HCT116 (cell line): Measurements from ENCODE around the gene LHPP.

Experiments used
- CTCF ChIP-seq, 3 experiments: fragments of 200-600 bp in 1 of 3; sonication (generic) in 1 of 3; IDR thresholded peaks in 2 of 3; conservative IDR thresholded peaks in 1 of 3; 2 replicates each; pipeline ENCODE4 v1.5.1; 2012 to 2017; ENCODE audit warnings: low read depth in 2 of 3, low read length in 2 of 3, antibody characterized with exemption in 1 of 3, borderline replicate concordance in 1 of 3, control low read depth in 1 of 3, mild to moderate bottlenecking in 1 of 3, mixed read lengths in 1 of 3, mixed run types in 1 of 3, moderate library complexity in 1 of 3; ENCODE audit not compliant: insufficient read depth in 1 of 3
- SIN3A ChIP-seq: IDR thresholded peaks from 2 replicates; pipeline ENCODE4 v1.6.1; 2012; ENCODE audit warnings: low read depth
- ZNF274 ChIP-seq: fragments of 200-500 bp; sonication (Bioruptor generic); IDR thresholded peaks from 2 replicates; pipeline ENCODE4 v1.6.1; 2014; ENCODE audit warnings: mild to moderate bottlenecking, low read depth, low read length, inconsistent platforms

- TF ChIP-seq CTCF (IDR thresholded peaks at IDR 0.05 in 2 of 3, conservative IDR thresholded peaks at IDR 0.05 in 1 of 3; ENCODE audit: borderline replicate concordance in 1 of 3, insufficient read depth in 1 of 3, low read depth in 2 of 3, low read length in 2 of 3) (no peak), SIN3A (no peak), ZNF274 (no peak)
These were observed 74.3 kb downstream of the LHPP start for GRCh38 chr10:124535731-124536495.
